Peyer's patch (tissue), 4 donors: Measurements from ENCODE around the gene CACNA1H. TPM values are rescaled to one million over a fixed set of nuclear protein-coding genes. Genes with fewer than 3 reads are reported as not detected.

ENCODE experiments used
- DNase-seq, 3 donors: peaks; one replicate each; pipeline ENCODE4 v3.0.0-alpha.2; 2017 to 2019
- H3K27ac ChIP-seq, 4 donors: fragments of 200-600 bp; sonication (generic); one replicate each; pipeline ENCODE4 v1.5.1; 2016 to 2019
- H3K27me3 ChIP-seq, 2 donors: fragments of 200-600 bp; sonication (generic); one replicate each; pipeline ENCODE4 v1.5.1; 2019
- H3K36me3 ChIP-seq, 3 donors: fragments of 200-600 bp; sonication (generic); one replicate each; pipeline ENCODE4 v1.5.1; 2016 to 2019
- H3K4me1 ChIP-seq, 4 donors: fragments of 200-600 bp; sonication (generic); one replicate each; pipeline ENCODE4 v1.5.1; 2016 to 2019
- H3K4me3 ChIP-seq, 4 donors: fragments of 200-600 bp; sonication (generic); 1 replicate in 3 of 4; 2 replicates in 1 of 4; pipeline ENCODE4 v1.5.1; 2016 to 2019; ENCODE audit warnings: mild to moderate bottlenecking in 1 of 4
- H3K9me3 ChIP-seq, 4 donors: fragments of 200-600 bp; sonication (generic); one replicate each; pipeline ENCODE4 v1.5.1; 2016 to 2019; ENCODE audit warnings: mild to moderate bottlenecking in 1 of 4
- CTCF ChIP-seq, 6 experiments: fragments of 450-650 bp in 4 of 6; fragments of 200-600 bp in 2 of 6; sonication (generic) in 1 of 6; IDR thresholded peaks; one replicate each; pipeline ENCODE4 v1.5.1; 2017 to 2019; ENCODE audit warnings: antibody characterized with exemption in 6 of 6, mild to moderate bottlenecking in 3 of 6, moderate library complexity in 1 of 6
- POLR2A ChIP-seq, 2 donors: fragments of 450-650 bp; IDR thresholded peaks; one replicate each; pipeline ENCODE4 v1.5.1; 2017; ENCODE audit warnings: antibody characterized with exemption in 2 of 2, mild to moderate bottlenecking in 2 of 2, moderate library complexity in 2 of 2
- total RNA-seq, 4 donors: library from RNA; depleted of rRNA; stranded (reverse); fragments of >200 nt; gene quantifications; one replicate each; pipeline ENCODE4 v1.1.0, GENCODE V29; 2016

CACNA1H gene
- total RNA-seq, 4 donors from 2014 or later, result 4.0 to 28.9 (median 9.7) TPM

- DNase-seq, result no peak
Measured at GRCh38 chr16:1261131-1261892, 108.4 kb downstream of the CACNA1H start.

GRCh38 chr16:1262210-1262845, 109.4 kb downstream of the CACNA1H start:
- Histone ChIP-seq H3K27me3 (peaks cover 0 to 18% of the 10 kb centered on the region in 2 donors), H3K9me3 (no peaks in the 10 kb centered on the region), H3K27ac (no peak overlapping the region), H3K36me3 (no peaks in the 10 kb centered on the region), H3K4me3 (no peak overlapping the region), H3K4me1 (peaks cover 0 to 6% (median 0%) of the 10 kb centered on the region in 4 donors)
- no peak for DNase-seq
- TF ChIP-seq CTCF (IDR thresholded peaks at IDR 0.05) (no peak), POLR2A (IDR thresholded peaks at IDR 0.05) (no peak)

More at GRCh38 chr16:1261131-1261892, 108.4 kb downstream of the CACNA1H start:
- Histone ChIP-seq H3K4me3 (no peak overlapping the region), H3K9me3 (no peaks in the 10 kb centered on the region), H3K4me1 (peaks cover 0 to 6% (median 0%) of the 10 kb centered on the region in 4 donors), H3K27me3 (peaks cover 0 to 18% of the 10 kb centered on the region in 2 donors), H3K27ac (no peak overlapping the region), H3K36me3 (no peaks in the 10 kb centered on the region)
- TF ChIP-seq POLR2A (IDR thresholded peaks at IDR 0.05) (no peak), CTCF (IDR thresholded peaks at IDR 0.05) (no peak)

- Histone ChIP-seq H3K4me3 (no peak overlapping the region), H3K36me3 (no peaks in the 10 kb centered on the region), H3K27me3 (peaks cover 0 to 18% of the 10 kb centered on the region in 2 donors), H3K4me1 (peaks cover 0 to 6% (median 0%) of the 10 kb centered on the region in 4 donors), H3K27ac (no peak overlapping the region), H3K9me3 (no peaks in the 10 kb centered on the region)
- no peak for TF ChIP-seq POLR2A (IDR thresholded peaks at IDR 0.05)
- TF ChIP-seq CTCF (IDR thresholded peaks at IDR 0.05), result no peak
- no peak for DNase-seq
Measured at GRCh38 chr16:1262846-1263221, 109.9 kb downstream of the CACNA1H start.

- Histone ChIP-seq H3K4me3 (no peak overlapping the region), H3K9me3 (no peaks in the 10 kb centered on the region), H3K4me1 (peaks cover 0 to 6% (median 0%) of the 10 kb centered on the region in 4 donors), H3K27ac (no peak overlapping the region), H3K36me3 (no peaks in the 10 kb centered on the region), H3K27me3 (peaks cover 0 to 18% of the 10 kb centered on the region in 2 donors)
- TF ChIP-seq POLR2A (IDR thresholded peaks at IDR 0.05) (no peak), CTCF (IDR thresholded peaks at IDR 0.05) (no peak)
- DNase-seq, result no peak
Measured at GRCh38 chr16:1263591-1264344, 110.9 kb downstream of the CACNA1H start.

- no peak for TF ChIP-seq CTCF (IDR thresholded peaks at IDR 0.05)
- TF ChIP-seq POLR2A (IDR thresholded peaks at IDR 0.05), result no peak
- no peak for DNase-seq
- H3K27me3 ChIP-seq, result peaks cover 0 to 11% of the 10 kb centered on the region in 2 donors
- no peaks in the 10 kb centered on the region for H3K9me3 ChIP-seq
- H3K36me3 ChIP-seq, result no peaks in the 10 kb centered on the region
- no peak overlapping the region for H3K27ac ChIP-seq
- no peaks in the 10 kb centered on the region for H3K4me1 ChIP-seq
- no peak overlapping the region for H3K4me3 ChIP-seq
Measured at GRCh38 chr16:1264345-1265089, 111.6 kb downstream of the CACNA1H start.
